GM19468 (cell line): Measurements from ENCODE around the gene TMEM79.

Experiments
- ATAC-seq: cut with Tn5 transposase; IDR thresholded peaks from one replicate; pipeline ENCODE4 v1.9.1; 2021; ENCODE audit warnings: mild to moderate bottlenecking, moderate library complexity, moderate number of reproducible peaks; ENCODE audit not compliant: unreplicated experiment; ENCODE audit errors: extremely low read depth

Gene TMEM79

DNA sequence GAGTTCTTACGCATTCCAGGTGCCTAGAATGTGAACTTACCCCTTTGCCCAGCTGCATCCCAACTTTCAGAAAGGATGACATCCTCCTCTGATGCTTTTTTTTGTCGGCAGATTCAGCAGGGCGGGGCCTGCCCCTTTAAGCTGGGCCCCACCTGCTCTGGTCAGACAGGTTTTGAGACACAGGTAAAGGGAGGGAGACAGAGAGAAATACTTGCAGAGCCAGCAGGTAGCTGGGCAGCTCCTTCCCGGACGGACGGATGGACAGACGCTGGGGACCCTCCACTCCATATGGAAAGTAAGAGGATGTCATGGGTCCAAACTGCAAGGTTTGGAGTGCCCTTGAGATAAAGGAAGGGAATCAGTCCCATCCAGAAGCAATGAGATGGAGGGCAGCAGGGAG, at the start of gene TMEM79:
Gene TMEM79, plus strand, starts transcription at position 214 of the 400 bp plus-strand sequence. CDS start 902 bp downstream, outside the sequence.
- ATAC-seq, result no peak

GRCh38 chr1:156236164-156236563, 48.0 kb upstream of the TMEM79 start:
- ATAC-seq, result no peak

DNA sequence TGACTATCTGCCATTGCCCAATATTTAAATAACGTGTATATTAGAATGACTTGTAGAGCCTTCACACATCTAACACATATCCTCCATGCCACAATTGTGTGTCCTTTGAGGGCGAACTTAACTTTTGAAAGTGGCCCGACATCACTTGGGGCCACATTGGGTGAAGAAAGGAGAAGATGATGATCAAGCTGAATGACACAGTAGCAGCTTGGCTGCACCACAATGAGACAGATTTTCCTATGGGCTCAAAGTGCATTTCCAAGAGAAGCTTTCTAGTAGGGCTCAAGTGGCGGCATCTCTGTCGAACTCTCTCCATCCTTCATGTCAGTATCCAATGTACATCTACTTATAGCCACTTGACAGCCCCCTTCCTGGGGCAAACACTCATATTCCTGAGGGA, 45.9 kb upstream of the TMEM79 start:
- no peak for ATAC-seq

DNA sequence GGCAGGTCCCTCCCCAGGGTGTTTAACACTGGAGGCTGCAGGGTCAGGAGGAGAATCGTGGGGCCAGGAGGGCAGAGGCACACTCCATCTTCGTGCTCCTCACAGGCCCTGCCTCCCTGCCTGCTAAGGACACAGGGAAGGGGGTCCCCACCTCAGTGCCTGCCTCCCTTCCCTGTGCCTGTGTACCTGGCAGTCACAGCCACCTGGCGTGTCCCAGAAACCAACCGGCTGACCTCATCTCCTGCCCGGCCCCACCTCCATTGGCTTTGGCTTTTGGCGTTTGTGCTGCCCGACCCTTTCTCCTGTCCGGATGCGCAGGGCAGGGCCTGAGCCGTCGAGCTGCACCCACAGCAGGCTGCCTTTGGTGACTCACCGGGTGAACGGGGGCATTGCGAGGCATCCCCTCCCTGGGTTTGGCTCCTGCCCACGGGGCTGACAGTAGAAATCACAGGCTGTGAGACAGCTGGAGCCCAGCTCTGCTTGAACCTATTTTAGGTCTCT, 42.8 kb upstream of the TMEM79 start:
- ATAC-seq, result no peak

DNA sequence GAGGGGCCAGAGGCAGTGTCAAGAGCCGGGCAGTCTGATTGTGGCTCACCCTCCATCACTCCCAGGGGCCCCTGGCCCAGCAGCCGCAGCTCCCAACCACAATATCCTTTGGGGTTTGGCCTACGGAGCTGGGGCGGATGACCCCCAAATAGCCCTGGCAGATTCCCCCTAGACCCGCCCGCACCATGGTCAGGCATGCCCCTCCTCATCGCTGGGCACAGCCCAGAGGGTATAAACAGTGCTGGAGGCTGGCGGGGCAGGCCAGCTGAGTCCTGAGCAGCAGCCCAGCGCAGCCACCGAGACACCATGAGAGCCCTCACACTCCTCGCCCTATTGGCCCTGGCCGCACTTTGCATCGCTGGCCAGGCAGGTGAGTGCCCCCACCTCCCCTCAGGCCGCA, 42.2 kb upstream of the TMEM79 start, which contains the start of gene BGLAP:
Gene BGLAP, plus strand, starts transcription at position 259 of the 400 bp plus-strand sequence. Its CDS starts 48 bp downstream, at position 307.
- no peak for ATAC-seq

DNA sequence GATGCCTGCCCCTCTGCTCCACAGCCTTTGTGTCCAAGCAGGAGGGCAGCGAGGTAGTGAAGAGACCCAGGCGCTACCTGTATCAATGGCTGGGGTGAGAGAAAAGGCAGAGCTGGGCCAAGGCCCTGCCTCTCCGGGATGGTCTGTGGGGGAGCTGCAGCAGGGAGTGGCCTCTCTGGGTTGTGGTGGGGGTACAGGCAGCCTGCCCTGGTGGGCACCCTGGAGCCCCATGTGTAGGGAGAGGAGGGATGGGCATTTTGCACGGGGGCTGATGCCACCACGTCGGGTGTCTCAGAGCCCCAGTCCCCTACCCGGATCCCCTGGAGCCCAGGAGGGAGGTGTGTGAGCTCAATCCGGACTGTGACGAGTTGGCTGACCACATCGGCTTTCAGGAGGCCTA, 41.4 kb upstream of the TMEM79 start:
- no peak for ATAC-seq

- no peak for ATAC-seq
These were observed 40.0 kb upstream of the TMEM79 start for GRCh38 chr1:156244126-156244525.

- ATAC-seq, result no peak
These were observed 39.4 kb upstream of the TMEM79 start for GRCh38 chr1:156244712-156245111.

DNA sequence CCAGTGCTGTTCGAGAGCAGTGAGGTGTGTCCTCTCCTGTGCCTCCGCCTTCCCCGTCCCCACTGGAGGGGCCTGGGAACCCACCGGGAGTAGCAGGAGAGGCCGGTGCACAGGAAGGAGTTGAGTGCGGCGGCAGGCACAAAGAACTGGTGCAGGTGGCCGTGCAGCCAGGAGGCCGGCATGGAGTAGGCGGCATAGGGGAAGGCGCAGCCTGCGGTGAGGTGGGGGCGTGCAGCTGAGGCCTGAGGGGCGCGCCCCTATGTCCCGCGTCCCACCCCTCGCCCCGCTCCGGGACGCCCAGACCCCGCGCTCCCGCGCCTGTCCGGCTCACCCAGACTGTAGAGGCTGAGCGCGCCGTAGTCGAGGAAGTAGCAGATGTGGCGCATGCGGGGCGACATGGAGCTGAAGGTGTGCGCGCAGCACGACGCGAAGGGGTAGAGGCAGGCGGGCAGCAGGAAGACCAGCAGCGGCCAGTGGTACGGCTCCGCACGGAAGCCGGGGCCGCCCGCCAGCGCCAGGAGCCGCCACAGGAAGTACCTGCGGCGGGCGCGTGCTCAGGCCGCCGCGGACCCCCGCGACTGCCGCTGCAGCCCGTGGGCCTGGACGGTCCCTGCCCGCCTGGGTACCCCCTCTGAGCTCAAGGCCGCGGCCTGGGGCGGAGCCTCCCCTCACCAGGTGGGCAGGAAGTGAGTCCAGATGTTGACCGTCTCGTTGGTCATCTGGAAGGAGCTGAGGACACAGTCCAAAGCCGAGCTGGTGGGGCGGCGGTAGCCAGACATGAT, 38.5 kb upstream of the TMEM79 start:
- ATAC-seq, result no peak

- no peak for ATAC-seq
These were observed 37.8 kb upstream of the TMEM79 start for GRCh38 chr1:156246241-156246780.

GRCh38 chr1:156246781-156247459, 37.2 kb upstream of the TMEM79 start:
- no peak for ATAC-seq

DNA sequence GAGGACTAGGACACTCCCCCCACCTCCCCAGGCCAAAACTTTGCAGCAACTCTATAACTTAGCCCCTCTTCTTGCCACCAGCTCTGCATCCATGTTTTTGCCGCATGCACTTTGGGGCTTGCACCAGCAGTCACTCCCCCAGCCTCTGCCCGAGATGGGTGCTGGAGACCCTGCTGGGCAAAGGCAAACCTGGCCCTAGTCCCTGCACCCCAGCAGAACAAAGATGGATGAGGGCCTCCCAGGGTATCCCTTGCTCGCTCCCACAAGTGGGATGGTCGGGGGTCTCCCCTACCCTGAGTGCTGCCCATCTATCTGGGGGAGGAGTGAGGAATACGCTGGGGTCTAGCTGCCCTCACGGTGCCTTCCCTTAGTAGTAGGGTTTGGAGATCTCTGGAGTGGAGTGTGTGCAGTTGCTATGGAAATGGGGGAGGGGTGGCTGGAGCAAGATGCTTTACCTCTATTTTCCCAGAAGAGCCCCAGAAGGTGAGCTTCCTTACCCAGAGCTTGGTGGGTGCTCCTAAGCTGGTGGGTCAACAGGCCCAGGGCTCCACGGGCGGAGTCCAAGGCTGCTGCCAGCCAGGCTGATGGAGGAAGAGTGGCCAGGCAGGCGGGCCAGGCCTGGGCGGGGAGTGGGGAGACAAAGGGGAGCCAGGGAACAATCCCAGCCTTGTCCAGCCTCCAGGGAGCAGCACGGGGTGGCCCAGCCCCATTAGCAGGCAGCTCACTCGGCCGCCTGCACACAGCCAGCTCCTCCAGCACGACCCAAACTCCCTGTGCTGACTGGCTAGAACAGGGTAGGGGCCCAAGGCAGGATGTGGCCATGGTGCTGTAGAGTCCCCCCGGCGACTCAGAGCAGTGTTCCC, 36.4 kb upstream of the TMEM79 start, which contains the start of gene PAQR6:
Gene PAQR6, minus strand, starts transcription at position 597 of the 863 bp plus-strand sequence. CDS start 1,325 bp downstream, outside the sequence.
- ATAC-seq, result no peak

- ATAC-seq, result no peak
These were observed 35.8 kb upstream of the TMEM79 start for GRCh38 chr1:156248323-156248683.

DNA sequence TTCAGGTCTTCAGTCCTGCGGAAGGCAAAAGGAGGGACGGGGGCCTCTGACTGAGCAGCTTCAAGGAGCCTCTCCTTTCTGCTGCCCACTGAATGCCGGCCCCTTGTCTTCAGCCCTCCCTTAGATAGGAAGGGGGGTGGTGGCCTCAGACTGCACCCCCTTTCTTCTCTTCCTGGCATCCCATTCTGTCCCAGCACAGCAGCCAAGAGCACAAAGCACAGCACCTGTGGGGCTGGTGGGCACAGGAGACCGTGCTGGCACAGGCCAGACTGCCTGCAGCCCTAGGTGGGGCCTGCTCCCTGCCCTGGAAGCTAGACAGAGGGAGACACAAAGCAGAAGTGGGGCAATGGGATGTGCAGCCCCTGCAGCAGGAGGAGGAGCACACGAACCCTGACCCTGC, 34.5 kb upstream of the TMEM79 start:
- no peak for ATAC-seq

GRCh38 chr1:156251527-156251926, 32.6 kb upstream of the TMEM79 start:
- no peak for ATAC-seq

DNA sequence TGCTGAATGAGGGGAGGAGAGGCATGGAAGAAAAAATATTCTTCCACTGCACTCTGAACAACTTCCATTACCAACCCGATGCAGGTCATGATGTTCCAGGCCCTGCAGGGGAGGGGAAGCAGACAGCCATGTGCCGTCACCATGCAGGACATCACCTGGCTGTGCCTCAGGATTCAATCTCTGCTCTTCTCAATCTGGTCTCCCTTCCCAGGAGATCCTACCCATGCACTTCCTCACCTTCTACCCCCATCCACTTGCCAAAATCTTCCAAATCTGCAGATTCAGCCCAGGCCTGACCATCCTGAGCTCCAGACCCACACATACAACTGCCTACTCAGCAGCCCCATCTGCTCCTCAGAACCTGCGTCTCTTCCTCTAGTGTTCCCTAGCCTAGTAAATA, 30.5 kb upstream of the TMEM79 start:
- ATAC-seq, result no peak

DNA sequence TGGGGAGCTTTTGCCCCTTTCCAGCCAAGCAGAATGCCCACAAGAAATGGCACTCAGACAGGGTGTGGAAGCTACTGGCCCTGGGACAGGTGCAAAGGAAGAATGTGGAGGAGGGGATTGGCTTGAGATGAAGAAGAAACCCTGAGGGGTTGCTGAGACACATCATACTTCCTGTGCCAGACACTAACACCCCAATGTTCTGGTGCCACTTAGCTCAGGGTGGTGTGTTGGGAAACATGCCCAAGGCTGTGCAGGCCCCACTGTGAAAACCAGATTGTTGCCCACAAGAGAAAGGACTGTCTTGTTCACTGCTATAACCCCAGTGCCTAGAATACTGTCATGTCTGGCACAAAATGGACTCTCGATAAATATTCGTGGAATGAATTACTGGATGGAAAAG, 26.4 kb upstream of the TMEM79 start:
- no peak for ATAC-seq

DNA sequence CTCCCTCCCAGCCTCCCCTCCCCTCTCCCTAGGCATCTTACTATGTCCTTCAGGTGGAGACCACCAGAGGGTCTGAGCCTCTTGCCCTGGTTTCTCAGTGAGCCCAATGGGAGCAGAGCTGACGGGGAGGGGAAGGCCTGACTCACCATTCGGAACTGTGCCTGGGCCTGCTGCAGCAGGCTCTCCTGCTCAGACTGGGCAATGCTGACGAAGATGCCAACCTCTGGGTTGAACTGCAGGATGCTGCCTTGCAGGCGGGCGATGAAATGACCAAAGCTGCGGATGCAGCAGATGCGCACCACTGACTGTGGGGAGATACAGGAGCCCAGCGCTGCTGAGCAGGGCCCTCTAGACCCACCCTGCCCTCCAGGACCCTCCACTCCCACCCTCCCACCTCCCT, 25.3 kb upstream of the TMEM79 start:
- ATAC-seq, result no peak

DNA sequence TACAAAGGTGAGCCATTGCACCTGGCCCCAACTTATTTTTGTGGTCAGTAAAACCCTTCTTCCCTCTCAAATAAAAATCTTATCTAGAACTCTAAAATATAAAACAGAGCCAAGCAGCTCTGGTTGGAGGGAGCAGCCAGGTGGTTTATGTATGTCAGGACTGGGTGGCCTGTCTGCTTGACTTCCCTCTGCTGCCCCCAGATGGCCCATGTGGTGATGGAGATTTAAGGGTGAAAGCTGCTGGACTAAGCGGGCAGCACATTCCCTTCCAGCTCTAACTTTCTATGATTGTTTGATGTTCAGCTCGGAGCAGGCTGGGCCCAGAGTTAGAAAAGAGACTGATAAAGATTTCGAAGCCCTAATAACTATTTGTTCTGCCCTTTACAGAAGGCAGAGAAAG, 24.3 kb upstream of the TMEM79 start:
- ATAC-seq, result no peak

GRCh38 chr1:156260896-156261295, 23.2 kb upstream of the TMEM79 start:
- no peak for ATAC-seq
